ENCODE measurements around the gene PARP11.

PARP11 gene

GRCh38 chr12:3872800-3873636, at the start of gene PARP11:
TSS of gene PARP11 (minus strand) at chr12:3873399. CDS start at chr12:3873229, 170 bp downstream.
- DNase-seq = peak; percentile 98

- DNase-seq = no peak
Measured at GRCh38 chr12:3922033-3922432, 48.8 kb upstream of the PARP11 start.

- DNase-seq = no peak
Measured at GRCh38 chr12:3921526-3921925, 48.3 kb upstream of the PARP11 start.

- no peak for DNase-seq
Measured at GRCh38 chr12:3921151-3921471, 47.9 kb upstream of the PARP11 start.

- no peak for DNase-seq
Measured at GRCh38 chr12:3920351-3921150, 47.4 kb upstream of the PARP11 start.

GRCh38 chr12:3913278-3913677, 40.1 kb upstream of the PARP11 start:
- no peak for DNase-seq

- no peak for DNase-seq
Measured at GRCh38 chr12:3912863-3913262, 39.7 kb upstream of the PARP11 start.

- DNase-seq = no peak
Measured at GRCh38 chr12:3911409-3911808, 38.2 kb upstream of the PARP11 start.

- no peak for DNase-seq
Measured at GRCh38 chr12:3905664-3906063, 32.5 kb upstream of the PARP11 start.

GRCh38 chr12:3904999-3905398, 31.8 kb upstream of the PARP11 start:
- no peak for DNase-seq

- DNase-seq = no peak
Measured at GRCh38 chr12:3902921-3903320, 29.7 kb upstream of the PARP11 start.

- no peak for DNase-seq
Measured at GRCh38 chr12:3901116-3901515, 27.9 kb upstream of the PARP11 start.

GRCh38 chr12:3898756-3899155, 25.6 kb upstream of the PARP11 start:
- DNase-seq = no peak

- DNase-seq = no peak
Measured at GRCh38 chr12:3897371-3897971, 24.3 kb upstream of the PARP11 start.

- no peak for DNase-seq
Measured at GRCh38 chr12:3896801-3897351, 23.7 kb upstream of the PARP11 start.

- DNase-seq = no peak
Measured at GRCh38 chr12:3896356-3896755, 23.2 kb upstream of the PARP11 start.

- no peak for DNase-seq
Measured at GRCh38 chr12:3892631-3893030, 19.4 kb upstream of the PARP11 start.

- no peak for DNase-seq
Measured at GRCh38 chr12:3891201-3891600, 18.0 kb upstream of the PARP11 start.

- no peak for DNase-seq
Measured at GRCh38 chr12:3888659-3889058, 15.5 kb upstream of the PARP11 start.

GRCh38 chr12:3885277-3886094, 12.3 kb upstream of the PARP11 start:
- DNase-seq = peak; percentile 40

GRCh38 chr12:3884671-3885070, 11.5 kb upstream of the PARP11 start:
- no peak for DNase-seq

- DNase-seq = no peak
Measured at GRCh38 chr12:3882896-3883564, 9.8 kb upstream of the PARP11 start.

All from activated gamma-delta T cell treated with Interleukin-2 at 50 U/mL for 16 hours (primary cell).